Mucosa of rectum (tissue), 2 donors: ENCODE results near the gene OR2A7.
"Not testable (repeated sequence)": the region's sequence is repeated elsewhere in the genome, so short reads cannot be mapped to it uniquely, and the experiment has no call there.

Source experiments
- H3K27ac ChIP-seq, 2 donors: one replicate each; pipeline ENCODE4 v1.7.0; 2013; ENCODE audit warnings: inconsistent platforms in 2 of 2, low read depth in 2 of 2, low read length in 2 of 2
- H3K27me3 ChIP-seq, 2 donors: one replicate each; pipeline ENCODE4 v1.7.0; 2013; ENCODE audit warnings: low read length in 2 of 2; ENCODE audit not compliant: control insufficient read depth in 2 of 2, insufficient read depth in 2 of 2
- H3K36me3 ChIP-seq, 2 donors: one replicate each; pipeline ENCODE4 v1.7.0; 2013; ENCODE audit warnings: low read length in 2 of 2; ENCODE audit not compliant: control insufficient read depth in 2 of 2, insufficient read depth in 2 of 2
- H3K4me1 ChIP-seq, 2 donors: one replicate each; pipeline ENCODE4 v1.7.0; 2013; ENCODE audit warnings: low read length in 2 of 2, mild to moderate bottlenecking in 1 of 2; ENCODE audit not compliant: control insufficient read depth in 2 of 2, insufficient read depth in 2 of 2
- H3K4me3 ChIP-seq, 2 donors: one replicate each; pipeline ENCODE4 v1.7.0; 2013; ENCODE audit warnings: low read length in 2 of 2
- H3K9ac ChIP-seq, 2 donors: one replicate each; pipeline ENCODE4 v1.7.0; 2013; ENCODE audit warnings: low read length in 2 of 2, low read depth in 1 of 2, mild to moderate bottlenecking in 1 of 2
- H3K9me3 ChIP-seq, 2 donors: one replicate each; pipeline ENCODE4 v1.7.0; 2013; ENCODE audit warnings: low read length in 2 of 2; ENCODE audit not compliant: control insufficient read depth in 2 of 2
- donor health status: healthy.
- donor health status: Normal muscosa, but diverticular disease.

The OR2A7 gene

GRCh38 chr7:144287171-144287784, 22.7 kb upstream of the OR2A7 start:
- not testable (repeated sequence) for H3K9me3 ChIP-seq, H3K9ac ChIP-seq, H3K4me1 ChIP-seq, H3K4me3 ChIP-seq, H3K36me3 ChIP-seq, H3K27me3 ChIP-seq, H3K27ac ChIP-seq

- not testable (repeated sequence) for H3K9ac ChIP-seq, H3K27me3 ChIP-seq, H3K9me3 ChIP-seq, H3K4me3 ChIP-seq, H3K27ac ChIP-seq, H3K36me3 ChIP-seq, H3K4me1 ChIP-seq
Observed at GRCh38 chr7:144283716-144284115, 19.1 kb upstream of the OR2A7 start.

GRCh38 chr7:144282490-144282889, 17.9 kb upstream of the OR2A7 start:
- not testable (repeated sequence) for H3K9me3 ChIP-seq, H3K4me1 ChIP-seq, H3K27ac ChIP-seq, H3K36me3 ChIP-seq, H3K27me3 ChIP-seq, H3K4me3 ChIP-seq, H3K9ac ChIP-seq

- not testable (repeated sequence) for H3K9ac ChIP-seq, H3K27ac ChIP-seq, H3K4me3 ChIP-seq, H3K27me3 ChIP-seq, H3K9me3 ChIP-seq, H3K4me1 ChIP-seq, H3K36me3 ChIP-seq
Observed at GRCh38 chr7:144281981-144282380, 17.4 kb upstream of the OR2A7 start.

GRCh38 chr7:144280010-144280409, 15.4 kb upstream of the OR2A7 start:
- not testable (repeated sequence) for H3K4me3 ChIP-seq, H3K27ac ChIP-seq, H3K9ac ChIP-seq

GRCh38 chr7:144275281-144275680, 10.7 kb upstream of the OR2A7 start:
- H3K9ac ChIP-seq, H3K9me3 ChIP-seq: not testable (repeated sequence)

More at GRCh38 chr7:144280010-144280409, 15.4 kb upstream of the OR2A7 start:
- H3K36me3 ChIP-seq, H3K27me3 ChIP-seq, H3K4me1 ChIP-seq, H3K9me3 ChIP-seq: not testable (repeated sequence)

GRCh38 chr7:144269188-144269587, 4.6 kb upstream of the OR2A7 start, which contains the start of gene CTAGE8:
Gene CTAGE8 (minus strand): TSS chr7:144269288. CDS start chr7:144269250, 38 bp downstream.
- not testable (repeated sequence) for H3K27me3 ChIP-seq, H3K27ac ChIP-seq, H3K36me3 ChIP-seq, H3K9ac ChIP-seq, H3K4me1 ChIP-seq, H3K4me3 ChIP-seq, H3K9me3 ChIP-seq

More at GRCh38 chr7:144275281-144275680, 10.7 kb upstream of the OR2A7 start:
- H3K4me3 ChIP-seq, H3K27ac ChIP-seq, H3K27me3 ChIP-seq, H3K36me3 ChIP-seq, H3K4me1 ChIP-seq: not testable (repeated sequence)

- H3K9me3 ChIP-seq, H3K27ac ChIP-seq, H3K4me1 ChIP-seq, H3K9ac ChIP-seq, H3K27me3 ChIP-seq, H3K4me3 ChIP-seq, H3K36me3 ChIP-seq: not testable (repeated sequence)
Observed at GRCh38 chr7:144262128-144262527, 2.5 kb downstream of the OR2A7 start.

GRCh38 chr7:144259067-144259466, 5.5 kb downstream of the OR2A7 start:
- not testable (repeated sequence) for H3K27me3 ChIP-seq, H3K36me3 ChIP-seq, H3K27ac ChIP-seq, H3K4me1 ChIP-seq, H3K4me3 ChIP-seq, H3K9me3 ChIP-seq, H3K9ac ChIP-seq

GRCh38 chr7:144256112-144256511, 8.5 kb downstream of the OR2A7 start:
- no peaks in the 10 kb centered on the region for H3K4me1 ChIP-seq
- H3K36me3 ChIP-seq = no peaks in the 10 kb centered on the region
- H3K27ac ChIP-seq = no peak overlapping the region
- H3K9me3 ChIP-seq = no peaks in the 10 kb centered on the region
- no peaks in the 10 kb centered on the region for H3K27me3 ChIP-seq
- H3K4me3 ChIP-seq = no peak overlapping the region
- H3K9ac ChIP-seq = no peak overlapping the region

- no peak overlapping the region for H3K9ac ChIP-seq
- no peak overlapping the region for H3K4me3 ChIP-seq
- no peaks in the 10 kb centered on the region for H3K36me3 ChIP-seq
Observed at GRCh38 chr7:144255471-144255897, 9.1 kb downstream of the OR2A7 start.

More at GRCh38 chr7:144255471-144255897, 9.1 kb downstream of the OR2A7 start:
- Histone ChIP-seq H3K27me3 (no peaks in the 10 kb centered on the region), H3K4me1 (no peaks in the 10 kb centered on the region), H3K27ac (no peak overlapping the region), H3K9me3 (no peaks in the 10 kb centered on the region)
